Liver (tissue), 9 donors: ENCODE results near the gene LEAP2. TPM values are rescaled to one million over a fixed set of nuclear protein-coding genes. Genes with fewer than 3 reads are reported as not detected.
A peak's percentile ranks its signal among the peaks of the same experiment; 100 is the strongest.

Experiments
- DNase-seq: peaks from one replicate; pipeline ENCODE4 v3.0.0-alpha.2; 2017; ENCODE audit warnings: low spot score
- H3K27ac ChIP-seq, 2 donors: one replicate each; pipeline ENCODE4 v1.7.0; 2013; ENCODE audit warnings: inconsistent platforms in 2 of 2, low read length in 2 of 2, control low read depth in 1 of 2, low read depth in 1 of 2, mild to moderate bottlenecking in 1 of 2
- H3K27me3 ChIP-seq, 4 donors: one replicate each; pipeline versions ENCODE4 v1.6.1 to v1.7.0; 2013; ENCODE audit warnings: low read length in 3 of 4, inconsistent platforms in 1 of 4, mild to moderate bottlenecking in 1 of 4, moderate library complexity in 1 of 4; ENCODE audit not compliant: control insufficient read depth in 4 of 4, insufficient read depth in 4 of 4
- H3K36me3 ChIP-seq, 4 donors: one replicate each; pipeline versions ENCODE4 v1.6.1 to v1.7.0; 2013; ENCODE audit warnings: low read length in 3 of 4, mild to moderate bottlenecking in 3 of 4, low read depth in 1 of 4, moderate library complexity in 1 of 4; ENCODE audit not compliant: control insufficient read depth in 4 of 4, insufficient read depth in 3 of 4
- H3K4me1 ChIP-seq, 4 donors: one replicate each; pipeline versions ENCODE4 v1.6.1 to v1.7.0; 2013; ENCODE audit warnings: low read length in 3 of 4, mild to moderate bottlenecking in 3 of 4, moderate library complexity in 1 of 4; ENCODE audit not compliant: control insufficient read depth in 4 of 4, insufficient read depth in 4 of 4
- H3K4me3 ChIP-seq, 3 donors: one replicate each; pipeline versions ENCODE4 v1.6.1 to v1.7.0; 2013; ENCODE audit warnings: low read length in 3 of 3, control low read depth in 1 of 3, low read depth in 1 of 3, mild to moderate bottlenecking in 1 of 3
- H3K9ac ChIP-seq, 2 donors: one replicate each; pipeline ENCODE4 v1.7.0; 2013; ENCODE audit warnings: low read length in 2 of 2, mild to moderate bottlenecking in 2 of 2, moderate library complexity in 2 of 2, control low read depth in 1 of 2, low read depth in 1 of 2
- H3K9me3 ChIP-seq, 4 donors: one replicate each; pipeline versions ENCODE4 v1.6.1 to v1.7.0; 2013; ENCODE audit warnings: low read length in 3 of 4; ENCODE audit not compliant: control insufficient read depth in 4 of 4
- ATF3 ChIP-seq: IDR thresholded peaks from 2 replicates; pipeline ENCODE4 v1.6.1; 2016; ENCODE audit warnings: antibody characterized with exemption
- CTCF ChIP-seq: fragments of 150-350 bp; IDR thresholded peaks from 2 replicates; pipeline ENCODE4 v1.5.1; 2017; ENCODE audit warnings: improper control_type of control experiment, low read depth, low read length; ENCODE audit not compliant: missing input control
- EGR1 ChIP-seq, 2 donors: IDR thresholded peaks; 2 replicates each; pipeline ENCODE4 v1.6.1; 2016 to 2018; ENCODE audit warnings: antibody characterized with exemption in 2 of 2, low read depth in 2 of 2
- FOXA1 ChIP-seq: IDR thresholded peaks from 2 replicates; pipeline ENCODE4 v1.6.1; 2016; ENCODE audit warnings: antibody characterized with exemption
- FOXA2 ChIP-seq: IDR thresholded peaks from 2 replicates; pipeline ENCODE4 v1.6.1; 2016; ENCODE audit warnings: antibody characterized with exemption
- HNF4A ChIP-seq, 2 donors: conservative IDR thresholded peaks; 2 replicates each; pipeline ENCODE4 v1.6.1; 2016; ENCODE audit warnings: antibody characterized with exemption in 2 of 2, mild to moderate bottlenecking in 2 of 2
- HNF4G ChIP-seq: IDR thresholded peaks from 2 replicates; pipeline ENCODE4 v1.6.1; 2016; ENCODE audit warnings: antibody characterized with exemption
- JUND ChIP-seq, 2 donors: IDR thresholded peaks; 2 replicates each; pipeline ENCODE4 v1.6.1; 2016; ENCODE audit warnings: antibody characterized with exemption in 2 of 2
- MAX ChIP-seq: IDR thresholded peaks from 2 replicates; pipeline ENCODE4 v1.6.1; 2016; ENCODE audit warnings: antibody characterized with exemption
- NR2F2 ChIP-seq: IDR thresholded peaks from 2 replicates; pipeline ENCODE4 v1.6.1; 2016; ENCODE audit warnings: antibody characterized with exemption
- RAD21 ChIP-seq, 2 donors: IDR thresholded peaks; 2 replicates each; pipeline ENCODE4 v1.6.1; 2016; ENCODE audit warnings: antibody characterized with exemption in 2 of 2, mild to moderate bottlenecking in 2 of 2
- RXRA ChIP-seq, 2 donors: IDR thresholded peaks; 2 replicates each; pipeline ENCODE4 v1.6.1; 2017 to 2018; ENCODE audit warnings: antibody characterized with exemption in 2 of 2, mild to moderate bottlenecking in 1 of 2
- TAF1 ChIP-seq: conservative IDR thresholded peaks from 2 replicates; pipeline ENCODE4 v1.6.1; 2016; ENCODE audit warnings: antibody characterized with exemption, mild to moderate bottlenecking
- YY1 ChIP-seq: IDR thresholded peaks from 2 replicates; pipeline ENCODE4 v1.6.1; 2016; ENCODE audit warnings: antibody characterized with exemption, mild to moderate bottlenecking
- ZBTB33 ChIP-seq: IDR thresholded peaks from 2 replicates; pipeline ENCODE4 v1.6.1; 2016; ENCODE audit warnings: antibody characterized with exemption
- WGBS: extraction: QIAGEN DNeasy Blood & Tissue Kit; methylation state at CpG from one replicate; pipeline ENCODE4 v1.1.7; 2013; 5-methylcytosine and 5-hydroxymethylcytosine counted together
- polyA plus RNA-seq, 2 donors: library from polyadenylated mRNA; stranded (reverse) in 1 of 2; unstranded in 1 of 2; fragments of 200-250 nt in 1 of 2; fragments of >200 nt in 1 of 2; fragmentation: Nextera tagmentation in 1 of 2; extraction: Ambion mirVana in 1 of 2; gene quantifications; one replicate each; pipeline versions ENCODE4 v1.2.1 to v1.2.3, GENCODE V29; 2013 to 2015
- total RNA-seq, 2 donors: library from RNA; depleted of rRNA; stranded (reverse); fragments of >200 nt; gene quantifications; one replicate each; pipeline ENCODE4 v1.2.3, GENCODE V29; 2014
- TF ChIP-seq, protein P1 (sequence below): IDR thresholded peaks from 2 replicates; pipeline ENCODE4 v1.6.1; 2016; ENCODE audit warnings: antibody characterized with exemption, mild to moderate bottlenecking
- donor health status: healthy.
- donor health status: healthy.
- donor health status: healthy.
- donor health status: healthy.
- donor health status: healthy.

LEAP2 gene
- total and polyA plus RNA-seq, 4 donors = 12.0 to 736 (median 62.4) TPM

DNA sequence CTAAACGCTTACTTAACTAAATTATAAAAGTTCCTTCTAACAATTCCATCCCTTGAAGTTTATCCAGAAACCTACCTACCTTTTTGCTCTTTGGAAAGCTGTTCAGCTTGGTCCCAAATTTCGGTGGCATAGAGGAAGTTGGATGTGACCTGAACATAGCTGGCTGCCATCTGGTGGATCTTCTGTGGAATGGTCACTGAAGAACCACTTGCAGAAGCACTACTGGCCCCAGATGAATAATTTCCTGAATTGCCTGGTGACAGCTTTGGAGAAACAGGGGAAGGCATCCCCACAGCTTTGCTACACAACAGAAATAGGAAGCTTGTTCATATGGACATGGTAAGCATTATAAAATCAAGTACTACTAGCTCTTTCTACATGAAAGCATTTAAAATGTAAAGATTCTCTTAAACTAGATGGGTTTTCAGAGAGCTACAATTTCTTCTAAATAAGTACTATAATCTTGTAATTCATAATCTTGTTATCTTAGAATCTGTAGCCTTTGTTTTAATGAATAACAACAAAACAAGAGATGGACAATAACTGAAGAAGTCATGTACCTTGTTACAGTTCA lies 9.9 kb downstream of the LEAP2 start:
- H3K9ac ChIP-seq = no peak overlapping the region
- TF ChIP-seq ATF3 = no peak
- peak; percentile 85 to 90 for TF ChIP-seq RAD21 (IDR thresholded peaks at IDR 0.05)
- TF ChIP-seq NR2F2 = no peak
- no peak for TF ChIP-seq YY1
- no peak for TF ChIP-seq FOXA1
- TF ChIP-seq FOXA2 = no peak
- TF ChIP-seq RXRA (IDR thresholded peaks at IDR 0.05) = no peak
- TF ChIP-seq CTCF = peak; percentile 70
- TF ChIP-seq ZBTB33 = no peak
- no peak for TF ChIP-seq TAF1
- TF ChIP-seq MAX = peak; percentile 9
- no peak for TF ChIP-seq JUND (IDR thresholded peaks at IDR 0.05)
- H3K27me3 ChIP-seq = no peaks in the 10 kb centered on the region
- no peak overlapping the region for H3K4me3 ChIP-seq
- no peak for DNase-seq
- peaks cover 0 to 4% (median 0%) of the 10 kb centered on the region in 4 donors for H3K4me1 ChIP-seq
- WGBS = 15% methylated on average over 2 of the region's 2 CpGs
- no peaks in the 10 kb centered on the region for H3K9me3 ChIP-seq
- H3K36me3 ChIP-seq = peaks cover 3 to 72% (median 64%) of the 10 kb centered on the region in 4 donors
- no peak overlapping the region for H3K27ac ChIP-seq

DNA sequence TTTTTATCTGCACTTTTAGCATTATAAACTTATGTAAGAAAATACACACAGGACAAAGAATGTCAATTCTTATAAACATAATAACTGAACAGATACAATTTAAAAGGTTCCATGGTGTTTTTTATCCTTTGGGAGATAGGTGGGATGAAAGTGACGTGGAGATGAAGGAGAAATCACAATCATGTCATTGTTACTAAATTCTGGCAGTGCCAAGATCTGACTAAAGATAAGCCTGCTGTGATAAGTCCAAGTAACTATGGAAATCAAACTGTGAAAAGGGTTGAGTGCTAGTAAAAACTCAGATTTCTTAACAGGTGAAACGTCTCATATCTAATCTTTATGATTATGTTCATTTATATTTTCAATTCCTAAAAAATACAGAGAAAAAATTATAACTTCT lies 11.1 kb downstream of the LEAP2 start:
- TF ChIP-seq HNF4G = no peak
- TF ChIP-seq RXRA (IDR thresholded peaks at IDR 0.05) = no peak
- TF ChIP-seq EGR1 (IDR thresholded peaks at IDR 0.05; ENCODE audit: low read depth in 2 of 2) = no peak
- TF ChIP-seq FOXA2 = no peak
- TF ChIP-seq HNF4A (conservative IDR thresholded peaks at IDR 0.05) = no peak
- no peak for TF ChIP-seq CTCF
- TF ChIP-seq, protein P1, sequence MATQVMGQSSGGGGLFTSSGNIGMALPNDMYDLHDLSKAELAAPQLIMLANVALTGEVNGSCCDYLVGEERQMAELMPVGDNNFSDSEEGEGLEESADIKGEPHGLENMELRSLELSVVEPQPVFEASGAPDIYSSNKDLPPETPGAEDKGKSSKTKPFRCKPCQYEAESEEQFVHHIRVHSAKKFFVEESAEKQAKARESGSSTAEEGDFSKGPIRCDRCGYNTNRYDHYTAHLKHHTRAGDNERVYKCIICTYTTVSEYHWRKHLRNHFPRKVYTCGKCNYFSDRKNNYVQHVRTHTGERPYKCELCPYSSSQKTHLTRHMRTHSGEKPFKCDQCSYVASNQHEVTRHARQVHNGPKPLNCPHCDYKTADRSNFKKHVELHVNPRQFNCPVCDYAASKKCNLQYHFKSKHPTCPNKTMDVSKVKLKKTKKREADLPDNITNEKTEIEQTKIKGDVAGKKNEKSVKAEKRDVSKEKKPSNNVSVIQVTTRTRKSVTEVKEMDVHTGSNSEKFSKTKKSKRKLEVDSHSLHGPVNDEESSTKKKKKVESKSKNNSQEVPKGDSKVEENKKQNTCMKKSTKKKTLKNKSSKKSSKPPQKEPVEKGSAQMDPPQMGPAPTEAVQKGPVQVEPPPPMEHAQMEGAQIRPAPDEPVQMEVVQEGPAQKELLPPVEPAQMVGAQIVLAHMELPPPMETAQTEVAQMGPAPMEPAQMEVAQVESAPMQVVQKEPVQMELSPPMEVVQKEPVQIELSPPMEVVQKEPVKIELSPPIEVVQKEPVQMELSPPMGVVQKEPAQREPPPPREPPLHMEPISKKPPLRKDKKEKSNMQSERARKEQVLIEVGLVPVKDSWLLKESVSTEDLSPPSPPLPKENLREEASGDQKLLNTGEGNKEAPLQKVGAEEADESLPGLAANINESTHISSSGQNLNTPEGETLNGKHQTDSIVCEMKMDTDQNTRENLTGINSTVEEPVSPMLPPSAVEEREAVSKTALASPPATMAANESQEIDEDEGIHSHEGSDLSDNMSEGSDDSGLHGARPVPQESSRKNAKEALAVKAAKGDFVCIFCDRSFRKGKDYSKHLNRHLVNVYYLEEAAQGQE = no peak
- no peak for TF ChIP-seq NR2F2
- TF ChIP-seq RAD21 (IDR thresholded peaks at IDR 0.05) = no peak
- TF ChIP-seq YY1 = no peak
- no peak for TF ChIP-seq FOXA1
- Histone ChIP-seq H3K9me3 (no peaks in the 10 kb centered on the region), H3K9ac (no peak overlapping the region), H3K4me3 (no peak overlapping the region), H3K27me3 (no peaks in the 10 kb centered on the region), H3K27ac (no peak overlapping the region), H3K4me1 (peaks cover 0 to 4% (median 0%) of the 10 kb centered on the region in 4 donors), H3K36me3 (peaks cover 3 to 75% (median 69%) of the 10 kb centered on the region in 4 donors)
- WGBS = 69% methylated on average over 2 of the region's 2 CpGs
- DNase-seq = no peak
